HG03469 (cell line): Measurements from ENCODE around the gene LRIG2.
"Not testable (repeated sequence)": the region's sequence is repeated elsewhere in the genome, so short reads cannot be mapped to it uniquely, and the experiment has no call there.

Experiments used
- ATAC-seq: cut with Tn5 transposase; IDR thresholded peaks from one replicate; pipeline ENCODE4 v1.9.1; 2021; ENCODE audit warnings: mild to moderate bottlenecking, moderate library complexity, moderate number of reproducible peaks; ENCODE audit not compliant: unreplicated experiment

LRIG2 gene

GRCh38 chr1:113072757-113073478 lies at the start of gene LRIG2:
LRIG2 (plus strand) TSS chr1:113073198; CDS start chr1:113073407, 209 bp downstream.
- peak; percentile 82 for ATAC-seq

GRCh38 chr1:113023316-113023715 lies 49.7 kb upstream of the LRIG2 start:
- not testable (repeated sequence) for ATAC-seq

GRCh38 chr1:113027007-113027406 lies 46.0 kb upstream of the LRIG2 start:
- ATAC-seq, result no peak

- no peak for ATAC-seq
Observed at GRCh38 chr1:113027449-113027848, 45.5 kb upstream of the LRIG2 start.

- ATAC-seq, result no peak
Observed at GRCh38 chr1:113029822-113030221, 43.2 kb upstream of the LRIG2 start.

- ATAC-seq, result no peak
Observed at GRCh38 chr1:113031171-113031933, 41.6 kb upstream of the LRIG2 start.

GRCh38 chr1:113035086-113035485 lies 37.9 kb upstream of the LRIG2 start:
- ATAC-seq, result no peak

GRCh38 chr1:113036639-113037321 lies 36.2 kb upstream of the LRIG2 start:
- no peak for ATAC-seq

- ATAC-seq, result no peak
Observed at GRCh38 chr1:113040041-113040440, 33.0 kb upstream of the LRIG2 start.

GRCh38 chr1:113040718-113041412 lies 32.1 kb upstream of the LRIG2 start:
- ATAC-seq, result no peak

- no peak for ATAC-seq
Observed at GRCh38 chr1:113041569-113042284, 31.3 kb upstream of the LRIG2 start.

- no peak for ATAC-seq
Observed at GRCh38 chr1:113042285-113043143, 30.5 kb upstream of the LRIG2 start.

- ATAC-seq, result not testable (repeated sequence)
Observed at GRCh38 chr1:113043144-113043488, 29.9 kb upstream of the LRIG2 start.

- ATAC-seq, result no peak
Observed at GRCh38 chr1:113046569-113046968, 26.4 kb upstream of the LRIG2 start.

- no peak for ATAC-seq
Observed at GRCh38 chr1:113048064-113048463, 24.9 kb upstream of the LRIG2 start.

GRCh38 chr1:113053344-113054126 lies 19.5 kb upstream of the LRIG2 start:
- no peak for ATAC-seq

- ATAC-seq, result no peak
Observed at GRCh38 chr1:113055570-113055969, 17.4 kb upstream of the LRIG2 start.

- ATAC-seq, result no peak
Observed at GRCh38 chr1:113057006-113057405, 16.0 kb upstream of the LRIG2 start.
